ENCODE measurements around the gene SLC2A11.

Gene SLC2A11, protein sequence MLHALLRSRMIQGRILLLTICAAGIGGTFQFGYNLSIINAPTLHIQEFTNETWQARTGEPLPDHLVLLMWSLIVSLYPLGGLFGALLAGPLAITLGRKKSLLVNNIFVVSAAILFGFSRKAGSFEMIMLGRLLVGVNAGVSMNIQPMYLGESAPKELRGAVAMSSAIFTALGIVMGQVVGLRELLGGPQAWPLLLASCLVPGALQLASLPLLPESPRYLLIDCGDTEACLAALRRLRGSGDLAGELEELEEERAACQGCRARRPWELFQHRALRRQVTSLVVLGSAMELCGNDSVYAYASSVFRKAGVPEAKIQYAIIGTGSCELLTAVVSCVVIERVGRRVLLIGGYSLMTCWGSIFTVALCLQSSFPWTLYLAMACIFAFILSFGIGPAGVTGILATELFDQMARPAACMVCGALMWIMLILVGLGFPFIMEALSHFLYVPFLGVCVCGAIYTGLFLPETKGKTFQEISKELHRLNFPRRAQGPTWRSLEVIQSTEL

DNA sequence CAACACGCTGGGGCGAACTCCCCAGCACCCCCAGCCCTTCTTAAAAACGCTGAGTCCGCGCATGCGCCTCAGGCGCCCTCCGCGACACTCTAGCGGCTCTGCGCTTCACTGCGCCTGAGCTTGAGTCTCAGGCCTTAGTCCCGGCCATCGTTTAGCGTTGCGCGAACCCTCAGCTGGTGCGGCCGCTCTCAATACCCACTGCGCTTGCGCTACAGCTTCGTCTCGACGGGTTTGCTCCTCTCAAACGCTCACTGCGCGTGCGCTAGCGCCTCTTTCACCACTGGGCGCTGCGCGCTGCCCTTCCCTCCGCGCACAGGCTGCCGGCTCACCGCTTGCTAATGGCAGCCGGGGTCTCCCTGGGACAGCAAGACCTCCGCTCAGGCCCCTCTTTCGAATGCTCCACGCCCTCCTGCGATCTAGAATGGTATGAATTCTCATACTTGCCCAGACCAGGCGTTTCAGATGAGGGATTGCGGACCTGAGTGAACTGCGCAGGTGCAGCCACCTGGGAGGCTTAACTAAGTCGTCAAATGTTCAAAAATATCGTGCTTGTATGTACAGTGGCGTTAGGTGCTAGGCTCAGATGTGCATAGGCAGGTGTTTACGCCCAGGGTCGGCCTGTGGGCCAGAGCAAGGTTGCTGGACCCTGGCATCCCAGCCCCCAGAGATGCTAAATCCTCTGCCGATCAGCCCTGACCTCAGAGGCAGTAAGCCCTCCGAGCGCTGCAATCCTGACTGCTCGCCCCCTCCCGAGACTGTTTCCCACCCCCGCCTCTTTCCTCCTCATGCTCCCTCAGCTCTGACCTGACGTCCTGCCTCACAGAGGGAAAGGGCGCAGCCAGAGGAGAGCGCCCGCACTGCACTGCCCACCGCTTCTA, at the start of gene SLC2A11:
Gene SLC2A11, plus strand, starts transcription at position 270 of the 878 bp plus-strand sequence. Its CDS starts 125 bp downstream, at position 395.
- peak; percentile 95 for DNase-seq

DNA sequence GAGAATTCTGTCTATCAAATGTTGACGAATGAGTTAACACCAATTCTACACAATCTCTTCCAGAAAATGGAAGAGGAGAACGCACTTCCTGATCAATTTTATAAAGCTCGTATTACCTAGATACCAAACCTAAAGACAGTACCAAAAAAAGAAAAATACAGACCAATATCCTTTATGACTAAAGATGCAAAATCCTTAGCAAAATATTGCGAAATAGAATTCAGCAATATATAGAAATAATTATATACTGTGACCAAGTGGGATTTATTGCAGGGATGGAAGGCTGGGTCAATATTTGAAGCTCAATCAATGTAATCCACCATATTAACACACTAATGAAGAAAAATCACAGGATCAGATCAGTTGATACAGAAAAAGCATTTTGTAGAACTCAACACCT, 45.3 kb upstream of the SLC2A11 start:
- no peak for DNase-seq

DNA sequence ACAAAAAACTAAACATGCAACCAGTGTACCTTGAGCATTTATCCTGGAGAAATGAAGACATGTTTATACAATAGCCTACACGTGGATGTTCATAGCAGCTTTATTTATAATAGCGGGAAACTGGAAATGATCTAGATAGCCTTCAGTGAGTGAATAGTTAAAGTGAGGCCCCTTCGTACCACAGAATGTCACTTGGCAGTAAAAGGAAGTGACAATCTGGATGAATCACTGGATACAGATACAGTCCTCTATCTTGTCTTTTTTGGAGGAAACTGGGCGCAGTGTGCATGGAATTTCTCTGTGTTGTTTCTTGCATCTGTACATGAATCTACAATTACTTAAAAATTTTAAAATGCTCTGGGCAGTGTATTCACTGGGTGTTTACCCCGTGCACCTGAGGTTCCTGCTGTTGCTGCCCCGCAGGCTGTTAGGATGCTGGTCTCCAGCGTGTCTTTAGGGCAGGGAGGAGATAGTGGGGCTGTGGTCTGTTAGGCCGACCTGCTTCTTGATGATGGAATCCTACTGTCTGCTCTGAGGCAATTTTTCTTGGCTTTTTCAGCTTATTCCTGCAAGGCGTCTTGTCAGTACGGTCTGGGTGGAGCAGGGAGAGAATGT, 42.0 kb upstream of the SLC2A11 start:
- DNase-seq, result no peak

DNA sequence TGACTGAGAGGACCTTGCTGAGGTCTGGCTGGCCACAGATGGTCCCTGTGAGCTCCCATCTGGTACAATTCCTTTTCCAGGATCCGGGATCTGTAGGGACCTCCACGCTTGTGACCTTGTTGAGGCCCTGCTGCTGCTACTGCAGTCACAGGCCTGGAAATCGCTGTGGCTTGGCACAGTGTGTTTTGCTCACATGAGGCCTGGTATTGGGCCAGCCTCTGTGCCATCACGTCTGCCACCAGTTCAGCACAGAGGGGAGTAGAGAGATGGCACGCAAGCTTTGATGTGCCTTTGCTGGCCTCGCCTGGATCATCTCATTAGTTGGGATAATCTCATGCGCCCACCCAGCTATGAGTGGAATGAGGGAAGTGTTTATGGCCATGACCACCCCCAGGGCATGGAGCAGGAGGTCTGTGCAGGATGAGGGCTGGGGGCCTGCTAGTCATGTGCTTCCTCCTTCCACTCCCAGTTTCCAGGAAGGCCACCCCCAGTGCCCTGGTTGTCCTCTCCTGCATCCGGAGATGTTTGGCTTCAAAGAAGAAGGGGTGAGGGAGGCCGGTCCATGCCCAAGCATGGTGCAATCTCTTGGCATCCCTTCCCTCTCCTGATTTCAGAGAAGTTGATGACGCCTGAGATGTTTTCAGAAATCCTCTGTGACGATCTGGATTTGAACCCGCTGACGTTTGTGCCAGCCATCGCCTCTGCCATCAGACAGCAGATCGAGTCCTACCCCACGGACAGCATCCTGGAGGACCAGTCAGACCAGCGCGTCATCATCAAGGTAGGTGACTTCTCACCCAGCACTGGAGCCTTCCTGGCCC, 41.3 kb upstream of the SLC2A11 start:
- no peak for DNase-seq

DNA sequence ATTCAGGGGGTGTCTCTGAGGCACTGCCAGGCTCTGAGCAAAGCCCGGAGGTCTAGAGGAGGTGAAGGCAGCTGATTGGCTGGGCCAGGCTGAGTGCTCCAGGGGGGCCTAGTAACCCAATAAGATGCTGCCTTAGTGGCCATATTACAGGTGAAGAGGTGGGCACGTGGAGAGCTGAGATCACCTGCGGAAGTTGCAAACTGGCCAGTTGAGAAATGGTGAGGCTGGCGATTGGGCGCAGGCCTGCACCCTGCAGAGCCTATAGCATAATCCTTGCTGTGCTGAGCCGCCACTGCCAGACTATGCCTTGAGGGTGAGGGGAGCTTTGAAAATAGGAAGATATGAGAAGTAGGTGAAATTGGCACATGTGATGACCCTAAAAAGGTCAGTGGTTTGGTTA, 40.5 kb upstream of the SLC2A11 start:
- no peak for DNase-seq

DNA sequence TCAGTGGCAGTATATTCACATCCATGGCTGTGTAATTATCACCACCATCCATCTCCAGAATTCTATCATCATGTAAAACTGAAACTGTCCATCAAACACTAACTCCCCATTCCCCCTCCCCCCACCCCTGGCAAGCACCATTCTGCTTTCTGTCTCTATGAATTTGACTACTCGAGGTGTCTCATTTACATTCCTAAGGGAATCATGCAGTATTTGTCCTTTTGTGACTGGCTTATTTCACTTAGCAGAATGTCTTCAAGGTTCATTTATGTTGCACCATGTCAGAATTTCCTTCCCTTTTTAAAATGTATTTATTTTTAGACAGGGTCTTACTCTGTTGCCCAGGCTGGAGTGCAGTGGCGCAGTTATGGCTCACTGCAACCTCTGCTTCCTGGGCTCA, 39.1 kb upstream of the SLC2A11 start:
- no peak for DNase-seq

DNA sequence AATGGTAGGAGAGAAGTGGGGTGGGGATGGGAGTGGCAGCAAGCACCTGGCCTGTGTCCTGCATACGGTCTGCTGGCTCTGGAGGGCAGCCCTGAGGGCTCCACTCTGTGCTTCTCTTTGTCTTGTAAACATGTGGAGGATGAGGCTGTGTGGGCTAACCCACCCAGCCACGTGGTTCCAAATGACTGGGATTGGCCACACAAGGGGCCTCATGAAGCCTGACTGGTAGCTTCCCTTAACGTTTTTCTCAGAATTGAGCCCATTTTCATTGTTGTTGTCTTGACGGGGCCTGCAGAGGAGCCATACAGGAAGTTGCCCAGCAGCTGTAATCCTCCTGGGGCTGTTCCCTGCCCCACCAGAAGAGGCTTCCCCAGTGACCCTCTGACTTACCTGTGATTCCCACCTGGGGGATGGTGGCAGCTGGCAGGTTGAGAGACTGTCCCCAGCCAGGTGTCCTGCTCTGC, 36.9 kb upstream of the SLC2A11 start:
- DNase-seq, result no peak

DNA sequence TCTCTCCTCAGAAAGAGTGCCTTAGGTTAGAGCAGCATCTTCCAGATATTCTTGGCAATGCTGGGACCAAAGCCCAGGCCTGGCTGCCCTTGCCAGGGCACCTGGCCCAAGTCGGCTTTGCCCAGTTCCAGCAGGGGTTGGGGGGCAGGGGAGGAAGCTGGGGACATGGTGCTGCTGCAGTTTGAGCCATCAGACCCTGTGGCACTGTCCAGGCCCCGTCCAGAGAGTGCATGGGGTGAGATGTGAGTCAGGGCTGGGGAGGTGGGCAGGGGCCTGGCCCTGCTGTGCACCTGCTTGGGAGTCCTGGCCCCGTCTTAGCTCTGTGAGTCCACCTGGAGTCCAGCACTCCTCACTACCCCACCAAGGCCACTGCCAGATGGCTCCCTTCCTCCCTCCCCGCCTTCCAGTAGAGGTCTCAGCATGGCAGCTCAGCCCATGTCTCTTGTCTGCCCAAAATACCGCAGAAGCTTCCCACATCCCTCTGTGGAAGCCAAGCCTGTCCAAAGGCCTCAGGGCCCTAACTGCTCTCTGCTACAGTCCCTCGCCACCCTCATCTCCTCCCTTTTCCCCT, 35.5 kb upstream of the SLC2A11 start:
- no peak for DNase-seq

DNA sequence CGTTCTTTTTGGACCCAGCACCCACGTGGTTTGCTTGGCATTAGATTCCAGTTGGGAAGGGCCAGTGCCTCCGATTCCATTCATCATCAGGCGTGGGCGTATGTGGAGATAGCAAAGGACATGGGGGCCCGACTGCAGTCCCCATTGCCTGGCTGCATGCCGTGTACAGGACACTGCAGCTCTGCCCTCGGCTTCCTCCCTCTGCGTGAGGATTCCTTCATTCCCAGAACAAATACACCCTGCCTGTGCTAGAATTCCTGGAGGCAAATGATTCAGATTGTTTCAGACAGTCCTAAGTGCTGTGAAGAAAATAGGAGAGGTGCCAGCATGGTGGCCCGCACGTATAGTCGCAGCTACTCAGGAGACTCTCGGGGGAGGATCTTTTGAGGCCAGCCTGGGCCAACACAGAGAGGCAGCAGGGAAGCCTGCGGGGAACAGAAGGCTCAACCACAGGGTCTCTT, 34.3 kb upstream of the SLC2A11 start:
- no peak for DNase-seq

DNA sequence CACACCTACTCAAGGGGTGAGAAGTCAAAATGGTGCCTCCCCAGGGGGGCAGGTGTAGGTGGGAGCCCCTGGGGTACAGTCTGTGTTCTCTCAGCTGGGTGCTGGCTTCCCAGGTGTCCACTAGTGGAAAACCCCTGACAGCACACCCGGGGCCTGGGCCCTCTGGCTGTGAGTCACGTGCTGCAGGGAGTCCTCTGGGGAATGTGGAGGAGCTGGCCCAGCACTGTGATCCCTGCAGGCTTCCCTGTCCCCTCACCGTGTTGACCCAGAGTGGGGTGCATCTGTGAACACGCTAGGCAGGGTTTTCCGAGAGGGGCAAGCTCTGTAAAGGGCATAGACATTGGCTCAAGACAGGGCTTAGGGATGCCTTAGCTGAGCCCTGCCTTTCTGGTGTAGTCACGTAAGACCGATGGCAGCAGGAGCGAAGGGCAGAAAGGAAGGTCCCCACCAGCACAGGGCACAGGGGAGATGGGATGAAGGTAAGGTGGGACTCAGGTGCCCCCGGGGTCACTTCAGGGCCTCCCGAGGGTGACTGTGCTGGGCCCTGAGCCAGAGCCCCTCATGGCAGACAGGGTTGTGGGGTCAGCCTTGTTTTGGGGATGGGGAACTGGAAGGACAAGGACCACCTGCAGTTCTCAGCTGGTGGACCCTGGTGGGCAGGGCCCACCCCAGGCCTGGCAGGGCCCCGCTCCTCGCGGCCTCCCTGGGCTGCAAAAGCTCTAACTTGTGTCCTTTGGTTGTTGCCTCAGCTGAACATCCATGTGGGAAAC, 33.0 kb upstream of the SLC2A11 start:
- no peak for DNase-seq

DNA sequence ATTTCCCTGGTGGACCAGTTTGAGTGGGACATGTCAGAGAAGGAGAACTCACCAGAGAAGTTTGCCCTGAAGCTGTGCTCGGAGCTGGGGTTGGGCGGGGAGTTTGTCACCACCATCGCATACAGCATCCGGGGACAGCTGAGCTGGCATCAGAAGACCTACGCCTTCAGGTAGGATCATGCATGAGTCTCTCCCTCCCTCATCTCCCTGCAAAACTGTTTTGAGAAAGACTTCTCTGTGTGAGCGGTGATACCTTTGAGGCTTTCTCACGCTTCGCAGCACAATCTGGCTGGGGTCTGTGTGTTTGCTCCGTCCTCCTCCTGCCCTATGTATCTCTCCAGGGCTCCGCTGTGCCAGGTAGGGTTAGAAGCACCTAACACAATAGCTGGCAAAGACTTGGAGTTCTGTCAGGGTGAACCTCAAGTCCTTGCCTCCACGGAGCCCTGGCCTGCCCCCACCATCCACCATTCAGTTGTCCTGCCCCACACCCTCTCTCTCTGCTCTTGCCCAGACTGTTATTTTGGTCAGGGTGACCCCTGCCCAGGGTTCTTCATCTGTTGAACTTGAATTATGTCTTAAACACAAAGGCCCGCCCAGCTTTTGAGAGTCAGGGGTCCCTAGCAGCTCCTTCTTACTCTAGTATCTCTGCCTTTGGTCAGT, 32.3 kb upstream of the SLC2A11 start:
- no peak for DNase-seq

DNA sequence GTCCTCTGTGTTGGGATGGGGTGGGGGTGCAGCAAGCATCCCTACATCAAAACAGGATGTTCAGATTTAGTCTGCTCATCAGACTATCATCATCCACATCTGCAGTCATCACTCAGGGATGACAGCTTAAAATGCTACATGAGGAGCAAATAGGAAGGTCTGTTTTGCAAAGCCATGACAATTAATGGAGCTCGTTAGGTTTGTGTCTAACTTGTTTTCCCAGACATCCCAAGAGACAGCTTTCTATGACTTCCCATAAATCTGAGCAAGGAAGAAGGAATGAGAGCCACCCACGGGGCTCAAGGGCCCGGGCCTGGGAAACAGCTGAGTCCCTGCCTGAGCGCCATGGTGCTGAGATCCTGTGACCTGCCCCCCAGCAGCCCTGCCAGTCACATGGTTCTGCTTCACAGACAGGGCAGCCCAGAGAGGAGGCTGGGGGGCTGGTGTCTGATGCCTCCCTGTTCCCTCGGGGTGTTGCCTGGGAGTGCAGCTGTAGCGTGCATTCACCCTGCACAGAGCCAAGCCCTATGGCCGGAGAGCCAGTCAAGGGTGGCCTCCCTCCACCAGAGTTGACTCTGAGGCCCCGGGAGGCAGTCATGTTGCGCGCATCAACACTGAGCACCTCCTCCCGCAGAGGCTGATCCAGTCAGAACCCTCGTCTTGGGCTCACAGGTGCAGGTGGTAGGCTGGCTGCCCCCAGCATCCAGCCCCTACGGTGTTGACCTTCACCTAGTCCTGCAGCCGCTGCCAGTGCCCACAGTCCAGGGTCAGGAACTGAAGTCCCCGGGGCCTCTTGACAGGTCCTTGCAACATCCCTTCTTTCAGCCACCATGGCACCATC, 30.9 kb upstream of the SLC2A11 start:
- no peak for DNase-seq

DNA sequence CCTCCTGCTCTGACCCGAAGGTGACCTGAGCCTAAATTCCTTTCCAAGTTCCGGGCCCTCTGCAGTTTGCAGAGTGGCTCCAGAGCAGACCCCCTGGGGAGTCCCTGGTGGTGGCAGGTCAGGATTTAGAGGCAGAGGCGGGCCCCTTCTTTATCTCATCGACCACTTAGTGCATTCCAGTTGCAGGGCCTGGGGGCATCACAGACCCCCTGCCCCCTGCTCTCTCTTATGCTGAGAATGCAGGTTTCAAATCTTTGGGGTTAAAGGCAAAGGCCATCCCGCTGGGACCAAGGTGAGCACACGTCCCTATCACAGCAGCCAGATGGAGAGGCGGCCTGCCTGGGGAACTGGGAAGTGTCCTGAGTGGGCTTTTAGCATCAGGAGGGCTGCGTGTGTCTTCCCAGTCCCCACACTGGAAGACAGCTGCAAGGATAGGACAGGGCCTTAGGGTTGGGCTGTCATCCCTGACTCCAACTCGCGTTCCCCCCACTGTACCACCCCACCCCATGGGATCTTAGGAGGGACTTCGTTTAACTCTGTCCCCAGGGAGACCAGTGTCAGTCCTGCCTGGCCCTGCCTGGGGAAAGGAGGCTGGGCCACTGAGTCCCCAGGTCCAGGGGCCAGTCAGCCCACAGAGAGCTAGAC, 30.2 kb upstream of the SLC2A11 start:
- DNase-seq, result no peak

DNA sequence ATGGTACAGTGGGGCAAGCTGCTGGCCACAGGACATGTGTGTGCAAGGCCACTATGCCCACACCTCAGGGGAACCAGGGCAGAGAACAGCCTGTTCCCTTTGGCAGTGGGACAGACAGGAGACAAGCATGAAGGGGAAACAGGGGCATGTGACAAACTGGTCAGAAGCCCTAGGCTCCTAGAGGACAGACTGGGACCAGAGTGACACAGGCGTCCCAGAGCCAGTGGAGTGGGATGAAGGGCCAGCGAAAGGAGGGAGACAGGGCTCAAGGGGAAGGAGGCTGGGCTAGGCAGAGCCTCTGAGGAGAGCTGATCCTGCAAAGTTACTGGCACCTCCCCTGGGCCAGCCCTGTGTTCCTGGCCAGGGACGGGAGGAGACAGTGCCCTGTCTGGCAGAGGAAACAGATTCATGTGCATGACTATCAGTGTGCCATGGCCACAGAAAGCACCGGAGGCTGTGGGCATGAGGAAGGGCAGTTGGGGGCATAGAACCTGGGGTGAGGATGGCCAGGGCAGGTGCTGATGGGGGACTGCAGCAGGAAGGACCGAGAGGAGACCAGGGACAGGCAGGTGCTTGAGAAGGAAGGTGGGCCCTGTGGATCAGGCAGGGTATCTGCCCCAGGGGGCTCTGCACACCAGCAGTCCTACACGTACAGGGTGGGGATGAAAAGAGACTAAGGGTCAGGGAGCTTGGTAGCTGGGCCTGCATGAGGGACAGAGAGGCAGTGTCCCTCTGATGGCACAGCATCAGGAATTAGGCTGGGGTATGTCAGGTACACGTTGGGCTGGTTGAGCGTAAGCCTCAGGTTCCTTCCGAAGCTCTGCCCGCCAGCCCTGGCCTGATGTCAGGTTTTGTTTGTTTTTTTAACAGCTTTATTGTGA, 28.6 kb upstream of the SLC2A11 start:
- DNase-seq, result no peak

DNA sequence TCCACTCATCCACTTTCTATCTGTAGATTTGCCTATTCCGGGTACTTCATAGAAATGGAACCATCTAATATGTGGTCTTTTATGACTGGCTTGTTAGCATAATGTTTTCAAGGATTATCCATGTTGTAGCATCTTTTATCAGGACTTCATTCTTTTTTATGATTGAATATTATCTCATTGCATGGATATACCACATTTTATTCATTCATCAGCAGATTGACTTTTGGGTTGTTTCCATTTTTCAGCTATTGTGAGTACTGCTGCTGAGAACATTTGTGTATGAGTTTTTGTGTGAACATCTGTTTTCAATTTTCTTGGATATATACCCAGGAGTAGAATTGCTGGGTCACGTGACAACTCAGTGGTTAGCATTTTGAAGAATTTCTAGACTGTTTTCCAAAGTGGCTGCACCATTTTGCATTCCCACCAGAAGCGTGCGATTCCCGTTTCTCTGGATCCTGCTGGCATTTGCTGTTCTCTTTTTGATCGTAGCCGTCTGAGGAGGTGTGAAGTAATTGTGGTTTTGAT, 27.8 kb upstream of the SLC2A11 start:
- DNase-seq, result no peak

DNA sequence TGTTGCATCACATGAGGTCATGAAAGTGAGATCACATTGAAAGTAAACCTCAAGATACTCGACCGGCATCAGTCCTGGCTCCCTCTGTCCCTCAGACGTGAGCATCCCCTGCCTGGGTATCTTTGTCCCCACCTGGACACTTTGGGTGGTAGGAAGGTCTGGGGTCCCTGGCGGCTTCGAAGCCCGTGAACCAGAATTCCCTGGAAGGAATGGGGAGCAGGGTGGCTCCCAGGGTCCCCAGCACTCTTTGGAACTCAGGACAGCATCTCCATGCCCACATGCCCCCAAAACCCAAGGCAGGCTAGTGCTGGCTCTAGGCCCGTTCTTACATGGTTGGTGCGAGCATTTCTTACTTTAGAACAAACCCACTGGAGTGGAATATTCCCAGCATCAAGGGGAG, 26.4 kb upstream of the SLC2A11 start:
- no peak for DNase-seq

DNA sequence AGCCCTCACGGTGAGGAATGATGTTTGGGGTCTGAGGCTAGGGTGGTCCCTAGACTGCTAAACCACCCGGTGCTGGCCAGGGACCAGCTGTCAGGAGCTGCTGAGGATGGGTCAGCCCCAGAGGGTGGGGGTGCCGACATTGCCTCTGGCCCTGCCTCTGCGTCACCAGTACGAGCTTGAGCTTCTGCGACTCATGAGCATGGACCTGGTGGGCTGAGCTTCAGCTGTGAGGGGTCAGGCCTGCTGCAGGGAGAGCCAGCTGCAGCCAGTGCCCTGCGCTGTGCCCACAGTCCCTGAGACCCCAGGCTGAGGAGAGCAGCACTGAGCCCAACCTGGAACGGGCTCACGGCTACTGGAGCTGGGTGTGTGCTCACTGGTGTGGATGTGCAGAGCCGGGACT, 25.9 kb upstream of the SLC2A11 start:
- DNase-seq, result no peak
